ENCODE data around the gene IBSP. TPM values are rescaled to one million over a fixed set of nuclear protein-coding genes. Genes with fewer than 3 reads are reported as not detected.

IBSP gene
- total RNA-seq, 1 experiment from 2014 or later: not detected

DNA sequence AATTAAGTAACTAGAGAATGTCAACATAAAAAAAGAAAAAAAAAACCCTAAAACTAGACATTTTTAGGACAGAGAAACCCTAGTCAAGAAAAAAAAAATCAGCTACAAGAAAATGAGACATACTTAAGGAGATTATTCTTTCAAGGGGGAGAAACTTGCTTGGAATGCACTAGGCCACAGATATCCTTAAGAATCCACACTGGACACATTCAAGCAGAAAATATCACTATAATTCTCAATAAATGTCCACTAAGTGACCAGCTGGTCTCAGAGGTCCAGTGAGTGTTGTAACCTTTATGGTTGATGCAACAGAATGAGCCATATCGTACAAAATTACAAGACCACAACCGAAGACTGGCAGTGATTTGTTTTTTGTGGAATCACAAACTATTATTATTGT lies 15.6 kb upstream of the IBSP start:
- Histone ChIP-seq H3K23me2 (ENCODE audit: insufficient read length, low read depth, low read length, poor library complexity, severe bottlenecking) (no peaks in the 10 kb centered on the region), H4K5ac (ENCODE audit: insufficient read length, low read depth, low read length) (no peak overlapping the region), H3K4ac (ENCODE audit: low read depth, low read length) (no peak overlapping the region), H3K27ac (ENCODE audit: insufficient read length, low read depth, low read length) (no peak overlapping the region), H4K91ac (ENCODE audit: insufficient read length, low read depth, low read length) (no peak overlapping the region), H2BK120ac (ENCODE audit: low read depth, low read length, poor library complexity, severe bottlenecking) (no peak overlapping the region), H3K27me3 (ENCODE audit: insufficient read depth, low read length) (no peaks in the 10 kb centered on the region), H2BK20ac (ENCODE audit: low read depth, low read length, poor library complexity, severe bottlenecking) (no peak overlapping the region), H3K79me2 (ENCODE audit: insufficient read depth, low read length) (no peaks in the 10 kb centered on the region), H4K8ac (replicated peaks; ENCODE audit: insufficient read length, low read depth, low read length) (no peak overlapping the region), H2BK15ac (ENCODE audit: low read depth, low read length) (no peak overlapping the region), H2BK5ac (ENCODE audit: insufficient read length, low read length) (no peak overlapping the region), H3K18ac (ENCODE audit: insufficient read length, low read depth, low read length) (no peak overlapping the region), H2AK5ac (ENCODE audit: insufficient read length, low read length) (no peak overlapping the region), H3K4me2 (ENCODE audit: insufficient read depth, insufficient read length, low read length) (no peak overlapping the region), H4K20me1 (ENCODE audit: control insufficient read depth, insufficient read depth, insufficient read length) (no peaks in the 10 kb centered on the region), H3K9me3 (ENCODE audit: control insufficient read depth, low read depth, low read length) (no peaks in the 10 kb centered on the region), H3K79me1 (ENCODE audit: insufficient read depth, low read depth, low read length, poor library complexity, severe bottlenecking) (no peaks in the 10 kb centered on the region), H3T11ph (ENCODE audit: low read length) (no peak overlapping the region), H2AFZ (ENCODE audit: low read length) (no peak overlapping the region), H3K14ac (ENCODE audit: insufficient read depth, low read length) (no peak overlapping the region), H2BK12ac (ENCODE audit: insufficient read length, low read depth, low read length) (no peak overlapping the region), H3K4me1 (ENCODE audit: insufficient read depth, low read length) (no peaks in the 10 kb centered on the region), H3K56ac (ENCODE audit: insufficient read length, low read depth, low read length) (no peak overlapping the region), H3K23ac (ENCODE audit: insufficient read length, low read depth, low read length) (no peak overlapping the region), H3K9ac (ENCODE audit: extremely low read depth, insufficient read length, low read length) (no peak overlapping the region)
- H3K27me3 Mint-ChIP-seq (ENCODE audit: low read depth): no peaks in the 10 kb centered on the region
- no peak overlapping the region for H3K27ac Mint-ChIP-seq
- TF ChIP-seq, protein P1, sequence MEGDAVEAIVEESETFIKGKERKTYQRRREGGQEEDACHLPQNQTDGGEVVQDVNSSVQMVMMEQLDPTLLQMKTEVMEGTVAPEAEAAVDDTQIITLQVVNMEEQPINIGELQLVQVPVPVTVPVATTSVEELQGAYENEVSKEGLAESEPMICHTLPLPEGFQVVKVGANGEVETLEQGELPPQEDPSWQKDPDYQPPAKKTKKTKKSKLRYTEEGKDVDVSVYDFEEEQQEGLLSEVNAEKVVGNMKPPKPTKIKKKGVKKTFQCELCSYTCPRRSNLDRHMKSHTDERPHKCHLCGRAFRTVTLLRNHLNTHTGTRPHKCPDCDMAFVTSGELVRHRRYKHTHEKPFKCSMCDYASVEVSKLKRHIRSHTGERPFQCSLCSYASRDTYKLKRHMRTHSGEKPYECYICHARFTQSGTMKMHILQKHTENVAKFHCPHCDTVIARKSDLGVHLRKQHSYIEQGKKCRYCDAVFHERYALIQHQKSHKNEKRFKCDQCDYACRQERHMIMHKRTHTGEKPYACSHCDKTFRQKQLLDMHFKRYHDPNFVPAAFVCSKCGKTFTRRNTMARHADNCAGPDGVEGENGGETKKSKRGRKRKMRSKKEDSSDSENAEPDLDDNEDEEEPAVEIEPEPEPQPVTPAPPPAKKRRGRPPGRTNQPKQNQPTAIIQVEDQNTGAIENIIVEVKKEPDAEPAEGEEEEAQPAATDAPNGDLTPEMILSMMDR (conservative IDR thresholded peaks at IDR 0.05): no peak
- no peaks in the 10 kb centered on the region for H3K4me1 Mint-ChIP-seq
- H3K36me3 Mint-ChIP-seq (ENCODE audit: insufficient read depth in 1 of 3, low read depth in 3 of 3): no peaks in the 10 kb centered on the region
- H3K9me3 Mint-ChIP-seq: no peaks in the 10 kb centered on the region
- H3K4me3 Mint-ChIP-seq: no peak overlapping the region
- no peak for DNase-seq
- WGBS (ENCODE audit: extremely low coverage, insufficient read length, low lambda C conversion rate): no CpG with 5 or more reads among the region's 2 CpGs

Measured in H9 (cell line).